ENCODE measurements around the gene HEXB.

HEXB gene

GRCh38 chr5:74655716-74656115 is 29.3 kb upstream of the HEXB start:
- in situ Hi-C loops (cut with MboI; ENCODE audit: low sequenced_read_pairs) = loop anchor here (10.0 to 25.0 kb wide), 2 partner anchors 761 to 1068 kb away; no protein-coding TSS in a partner anchor

- in situ Hi-C loops (cut with MboI; ENCODE audit: low sequenced_read_pairs) = loop anchor here (10.0 to 25.0 kb wide), 2 partner anchors 762 to 1070 kb away; no protein-coding TSS in a partner anchor
Observed at GRCh38 chr5:74657165-74657564, 27.9 kb upstream of the HEXB start.

- in situ Hi-C loops (cut with MboI; ENCODE audit: low sequenced_read_pairs) = loop anchor here (10.0 to 25.0 kb wide), 2 partner anchors 764 to 1072 kb away; no protein-coding TSS in a partner anchor
Observed at GRCh38 chr5:74659172-74659571, 25.9 kb upstream of the HEXB start.

- in situ Hi-C loops (cut with MboI; ENCODE audit: low sequenced_read_pairs) = loop anchor here (25.0 kb wide), 1 partner anchor 1073 kb away; no protein-coding TSS in a partner anchor
Observed at GRCh38 chr5:74660140-74660539, 24.9 kb upstream of the HEXB start.

- in situ Hi-C loops (cut with MboI; ENCODE audit: low sequenced_read_pairs) = loop anchor here (25.0 kb wide), 1 partner anchor 1074 kb away; no protein-coding TSS in a partner anchor
Observed at GRCh38 chr5:74660873-74661272, 24.2 kb upstream of the HEXB start.

GRCh38 chr5:74664551-74664950 is 20.5 kb upstream of the HEXB start:
- in situ Hi-C loops (cut with MboI; ENCODE audit: low sequenced_read_pairs) = loop anchor here (25.0 kb wide), 1 partner anchor 1077 kb away; no protein-coding TSS in a partner anchor

GRCh38 chr5:74665273-74665672 is 19.8 kb upstream of the HEXB start:
- in situ Hi-C loops (cut with MboI; ENCODE audit: low sequenced_read_pairs) = loop anchor here (25.0 kb wide), 1 partner anchor 1078 kb away; no protein-coding TSS in a partner anchor

- in situ Hi-C loops (cut with MboI; ENCODE audit: low sequenced_read_pairs) = loop anchor here (25.0 kb wide), 1 partner anchor 1079 kb away; no protein-coding TSS in a partner anchor
Observed at GRCh38 chr5:74665816-74666215, 19.2 kb upstream of the HEXB start.

- in situ Hi-C loops (cut with MboI; ENCODE audit: low sequenced_read_pairs) = loop anchor here (25.0 kb wide), 1 partner anchor 1080 kb away; no protein-coding TSS in a partner anchor
Observed at GRCh38 chr5:74667396-74667795, 17.6 kb upstream of the HEXB start.

- in situ Hi-C loops (cut with MboI; ENCODE audit: low sequenced_read_pairs) = loop anchor here (25.0 kb wide), 1 partner anchor 1083 kb away; no protein-coding TSS in a partner anchor
Observed at GRCh38 chr5:74669821-74670220, 15.2 kb upstream of the HEXB start.

- in situ Hi-C loops (cut with MboI; ENCODE audit: low sequenced_read_pairs) = loop anchor here (25.0 kb wide), 1 partner anchor 1083 kb away; no protein-coding TSS in a partner anchor
Observed at GRCh38 chr5:74670396-74671038, 14.5 kb upstream of the HEXB start.

GRCh38 chr5:74672215-74672877 is 12.7 kb upstream of the HEXB start:
- in situ Hi-C loops (cut with MboI; ENCODE audit: low sequenced_read_pairs) = loop anchor here (25.0 kb wide), 1 partner anchor 1085 kb away; no protein-coding TSS in a partner anchor

GRCh38 chr5:74673011-74673790 is 11.8 kb upstream of the HEXB start:
- in situ Hi-C loops (cut with MboI; ENCODE audit: low sequenced_read_pairs) = loop anchor here (25.0 kb wide), 1 partner anchor 1086 kb away; no protein-coding TSS in a partner anchor

GRCh38 chr5:74676466-74676865 is 8.6 kb upstream of the HEXB start:
- in situ Hi-C loops (cut with MboI; ENCODE audit: low sequenced_read_pairs) = loop anchor here (25.0 kb wide), 1 partner anchor 236 kb away; no protein-coding TSS in a partner anchor

- in situ Hi-C loops (cut with MboI; ENCODE audit: low sequenced_read_pairs) = loop anchor here (25.0 kb wide), 1 partner anchor 234 kb away; no protein-coding TSS in a partner anchor
Observed at GRCh38 chr5:74678123-74678522, 6.9 kb upstream of the HEXB start.

GRCh38 chr5:74679300-74679699 is 5.7 kb upstream of the HEXB start:
- in situ Hi-C loops (cut with MboI; ENCODE audit: low sequenced_read_pairs) = loop anchor here (25.0 kb wide), 1 partner anchor 233 kb away; no protein-coding TSS in a partner anchor

GRCh38 chr5:74679966-74680365 is 5.1 kb upstream of the HEXB start:
- in situ Hi-C loops (cut with MboI; ENCODE audit: low sequenced_read_pairs) = loop anchor here (25.0 kb wide), 1 partner anchor 232 kb away; no protein-coding TSS in a partner anchor

- in situ Hi-C loops (cut with MboI; ENCODE audit: low sequenced_read_pairs) = loop anchor here (25.0 kb wide), 1 partner anchor 226 kb away; no protein-coding TSS in a partner anchor
Observed at GRCh38 chr5:74685979-74686631, 1.1 kb downstream of the HEXB start.

- in situ Hi-C loops (cut with MboI; ENCODE audit: low sequenced_read_pairs) = loop anchor here (25.0 kb wide), 1 partner anchor 225 kb away; no protein-coding TSS in a partner anchor
Observed at GRCh38 chr5:74686962-74687751, 2.1 kb downstream of the HEXB start.

Measured in HL-60/S4 treated with phorbol 12-myristate 13-acetate at 8.2 ng/mL for 4 days and 3 days (cell line).